WERI-Rb-1 (cell line): ENCODE data around the gene NAV2.

Experiments used
- DNase-seq: peaks from one replicate; pipeline ENCODE4 v3.0.0-alpha.2; 2020
- H3K27ac ChIP-seq: fragments of 250-450 bp; sonication (Bioruptor Pico); 2 replicates; pipeline ENCODE4 v1.5.1; 2020; ENCODE audit warnings: mild to moderate bottlenecking, moderate library complexity
- H3K27me3 ChIP-seq: fragments of 250-450 bp; sonication (Bioruptor Pico); 2 replicates; pipeline ENCODE4 v1.5.1; 2021; ENCODE audit warnings: mild to moderate bottlenecking, low read depth, moderate library complexity; ENCODE audit not compliant: insufficient read depth, severe bottlenecking
- H3K36me3 ChIP-seq: fragments of 250-450 bp; sonication (Bioruptor Pico); 2 replicates; pipeline ENCODE4 v1.5.1; 2020; ENCODE audit warnings: mild to moderate bottlenecking, moderate library complexity
- H3K4me3 ChIP-seq: 2 replicates; pipeline ENCODE4 v1.5.1; 2011; ENCODE audit warnings: low read depth, mild to moderate bottlenecking, control low read depth, low read length
- H3K9me3 ChIP-seq: fragments of 250-450 bp; sonication (Bioruptor Pico); 2 replicates; pipeline ENCODE4 v1.5.1; 2021; ENCODE audit warnings: mild to moderate bottlenecking, moderate library complexity; ENCODE audit not compliant: severe bottlenecking
- TF ChIP-seq, protein P1 (sequence below): IDR thresholded peaks from 2 replicates; pipeline ENCODE4 v1.5.1; 2011; ENCODE audit warnings: low read depth, mild to moderate bottlenecking, control low read depth, inconsistent platforms, low read length

Gene NAV2

DNA sequence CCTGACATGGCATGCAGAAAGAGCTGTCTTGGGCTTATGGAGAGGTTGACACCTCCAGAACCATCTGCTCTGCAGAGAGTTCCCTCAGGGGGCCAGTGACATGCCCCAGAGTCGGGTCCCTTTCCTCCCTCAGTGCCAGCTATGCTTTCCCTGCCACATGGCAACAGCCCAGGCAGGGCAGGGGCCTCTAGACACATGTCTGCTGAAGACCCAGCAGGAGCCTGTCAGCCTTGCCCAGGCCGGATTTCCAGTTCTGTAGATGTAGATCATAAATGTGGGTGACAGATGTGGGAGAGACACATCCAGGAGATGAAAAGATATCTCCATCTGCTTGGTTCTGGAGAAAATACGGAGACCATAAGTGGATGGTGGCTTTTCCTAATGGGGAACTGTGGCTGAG, 25.5 kb downstream of the NAV2 start:
- H3K27ac ChIP-seq = no peak overlapping the region
- DNase-seq = no peak
- H3K9me3 ChIP-seq = no peaks in the 10 kb centered on the region
- TF ChIP-seq, protein P1, sequence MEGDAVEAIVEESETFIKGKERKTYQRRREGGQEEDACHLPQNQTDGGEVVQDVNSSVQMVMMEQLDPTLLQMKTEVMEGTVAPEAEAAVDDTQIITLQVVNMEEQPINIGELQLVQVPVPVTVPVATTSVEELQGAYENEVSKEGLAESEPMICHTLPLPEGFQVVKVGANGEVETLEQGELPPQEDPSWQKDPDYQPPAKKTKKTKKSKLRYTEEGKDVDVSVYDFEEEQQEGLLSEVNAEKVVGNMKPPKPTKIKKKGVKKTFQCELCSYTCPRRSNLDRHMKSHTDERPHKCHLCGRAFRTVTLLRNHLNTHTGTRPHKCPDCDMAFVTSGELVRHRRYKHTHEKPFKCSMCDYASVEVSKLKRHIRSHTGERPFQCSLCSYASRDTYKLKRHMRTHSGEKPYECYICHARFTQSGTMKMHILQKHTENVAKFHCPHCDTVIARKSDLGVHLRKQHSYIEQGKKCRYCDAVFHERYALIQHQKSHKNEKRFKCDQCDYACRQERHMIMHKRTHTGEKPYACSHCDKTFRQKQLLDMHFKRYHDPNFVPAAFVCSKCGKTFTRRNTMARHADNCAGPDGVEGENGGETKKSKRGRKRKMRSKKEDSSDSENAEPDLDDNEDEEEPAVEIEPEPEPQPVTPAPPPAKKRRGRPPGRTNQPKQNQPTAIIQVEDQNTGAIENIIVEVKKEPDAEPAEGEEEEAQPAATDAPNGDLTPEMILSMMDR = no peak
- no peaks in the 10 kb centered on the region for H3K36me3 ChIP-seq
- H3K27me3 ChIP-seq = peaks cover 63% of the 10 kb centered on the region
- H3K4me3 ChIP-seq = no peak overlapping the region

DNA sequence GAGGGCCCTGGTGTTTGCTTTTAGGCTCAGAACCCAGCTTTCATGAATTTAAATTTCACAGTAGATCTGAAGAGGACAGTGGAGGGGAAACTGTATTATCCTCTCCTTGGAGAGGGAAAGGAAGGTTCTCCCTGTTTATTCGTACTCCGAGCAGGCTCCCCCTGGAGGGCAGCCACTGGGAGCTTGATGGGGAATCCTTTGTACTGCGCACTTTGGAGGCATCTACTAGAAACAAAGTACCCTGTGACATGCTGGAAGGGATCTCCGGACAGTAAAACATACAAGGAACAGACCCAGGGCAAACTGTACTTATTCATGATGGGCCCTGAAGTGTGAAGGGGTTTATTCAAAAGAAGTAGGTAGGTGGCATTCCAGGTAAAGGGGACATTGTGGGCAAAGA, 27.2 kb downstream of the NAV2 start:
- peak; percentile 13 for DNase-seq
- no peaks in the 10 kb centered on the region for H3K36me3 ChIP-seq
- no peaks in the 10 kb centered on the region for H3K9me3 ChIP-seq
- H3K27me3 ChIP-seq = peaks cover 54% of the 10 kb centered on the region
- no peak overlapping the region for H3K4me3 ChIP-seq
- no peak overlapping the region for H3K27ac ChIP-seq
- TF ChIP-seq, protein P1 = peak; percentile 20; the same call in 1 of the 2 replicates

DNA sequence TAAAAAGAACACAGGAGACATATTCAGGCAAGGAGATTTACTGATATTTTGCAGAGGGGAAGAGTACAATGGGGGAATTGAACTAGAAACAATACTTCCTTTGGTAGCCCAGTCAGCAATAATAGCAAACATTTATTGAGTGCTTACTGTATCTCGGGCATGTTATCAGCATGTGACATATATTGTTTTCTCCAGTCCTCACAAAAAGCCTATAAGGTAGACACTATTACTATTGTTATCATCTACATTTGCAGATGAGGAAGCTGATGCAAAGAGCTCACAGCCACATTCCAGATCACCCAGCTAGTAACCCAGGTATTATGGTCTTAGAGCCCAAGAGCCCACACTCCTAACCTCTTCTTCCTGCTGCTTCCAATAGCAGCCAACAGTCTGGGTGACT, 27.9 kb downstream of the NAV2 start:
- no peak overlapping the region for H3K27ac ChIP-seq
- no peak for DNase-seq
- H3K9me3 ChIP-seq = no peaks in the 10 kb centered on the region
- H3K36me3 ChIP-seq = no peaks in the 10 kb centered on the region
- TF ChIP-seq, protein P1 = no peak
- H3K27me3 ChIP-seq = peaks cover 52% of the 10 kb centered on the region
- no peak overlapping the region for H3K4me3 ChIP-seq

DNA sequence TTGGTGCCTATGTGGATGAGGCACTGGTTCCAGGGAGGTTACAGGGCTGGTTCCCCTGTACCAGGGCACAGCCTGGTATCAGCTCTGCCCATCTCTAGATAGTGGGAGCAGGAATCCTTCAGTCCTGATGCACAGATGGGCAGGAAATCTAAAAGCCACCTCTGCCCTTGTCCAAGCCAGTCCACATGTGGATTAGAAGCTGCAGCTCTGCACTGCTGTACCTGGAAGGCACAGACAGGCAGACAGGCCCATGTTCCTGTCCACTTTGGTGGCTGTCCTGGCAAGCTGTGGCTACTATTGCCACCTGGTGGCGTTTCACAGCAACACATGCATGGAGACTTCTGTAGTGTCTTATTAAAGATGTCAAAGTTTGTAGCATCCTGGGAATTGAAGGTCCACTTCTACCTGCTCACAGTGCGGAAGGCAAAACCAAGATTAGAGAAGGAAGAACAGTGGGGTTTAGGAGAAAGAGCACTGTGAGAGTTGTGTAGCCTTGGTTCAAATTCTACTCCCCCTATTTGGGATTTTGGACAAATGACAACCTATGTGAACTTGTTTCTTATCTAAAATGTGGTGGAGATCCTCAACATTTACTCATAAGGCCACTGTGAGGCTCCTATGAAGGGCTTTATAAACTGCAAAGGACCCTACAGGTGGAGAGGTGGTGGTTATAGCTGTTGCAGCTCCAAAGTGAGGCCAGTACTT, 30.1 kb downstream of the NAV2 start:
- Histone ChIP-seq H3K27ac (no peak overlapping the region), H3K9me3 (no peaks in the 10 kb centered on the region), H3K27me3 (peaks cover 46% of the 10 kb centered on the region), H3K36me3 (no peaks in the 10 kb centered on the region), H3K4me3 (no peak overlapping the region)
- TF ChIP-seq, protein P1 = peak; percentile 82
- peak; percentile 71 for DNase-seq

DNA sequence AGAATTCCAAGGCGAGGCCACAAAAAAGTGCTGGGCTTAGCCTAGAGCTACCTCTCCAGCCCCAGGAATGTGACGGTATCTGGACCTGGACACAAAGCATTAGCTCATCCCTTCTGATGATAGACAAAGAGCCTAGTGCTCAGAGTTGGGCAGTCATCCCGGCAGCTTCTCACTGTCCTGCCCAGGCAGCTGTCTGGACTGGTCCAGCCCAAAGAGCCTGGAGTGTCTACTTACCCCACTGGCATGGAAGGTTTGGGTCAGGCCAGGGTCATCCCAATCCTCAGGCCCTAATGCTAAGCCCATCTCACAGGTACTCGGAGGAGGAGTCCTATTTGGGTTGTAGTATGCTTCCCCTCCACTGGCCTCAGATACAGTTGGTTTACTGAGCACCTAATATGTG, 31.0 kb downstream of the NAV2 start:
- Histone ChIP-seq H3K27me3 (peaks cover 47% of the 10 kb centered on the region), H3K27ac (no peak overlapping the region), H3K36me3 (no peaks in the 10 kb centered on the region), H3K4me3 (no peak overlapping the region), H3K9me3 (no peaks in the 10 kb centered on the region)
- no peak for DNase-seq
- TF ChIP-seq, protein P1 = no peak

DNA sequence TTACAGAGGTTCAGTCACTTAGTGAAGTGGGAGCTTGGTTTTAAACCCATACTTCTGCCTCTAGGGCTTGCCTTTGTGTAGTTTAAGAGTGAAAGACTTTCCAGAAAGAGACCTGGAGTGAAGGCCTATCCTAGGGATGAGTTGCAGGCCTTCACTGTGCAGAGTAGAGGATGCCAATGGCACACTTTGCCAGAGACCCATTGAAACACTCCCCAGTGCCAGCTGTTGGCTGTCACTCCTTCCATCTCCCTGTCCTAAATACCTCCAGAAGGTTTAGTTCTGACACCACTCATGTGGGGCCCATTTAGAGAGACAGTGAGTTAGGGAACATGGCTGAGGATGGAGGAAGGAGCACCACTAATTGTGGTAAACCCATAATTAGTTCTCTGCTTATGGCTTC, 31.5 kb downstream of the NAV2 start:
- H3K9me3 ChIP-seq = no peaks in the 10 kb centered on the region

More for the DNA sequence above, 31.5 kb downstream of the NAV2 start:
- H3K27me3 ChIP-seq = peaks cover 47% of the 10 kb centered on the region
- DNase-seq = no peak
- TF ChIP-seq, protein P1 = no peak
- H3K36me3 ChIP-seq = no peaks in the 10 kb centered on the region
- no peak overlapping the region for H3K4me3 ChIP-seq
- no peak overlapping the region for H3K27ac ChIP-seq
